ENCODE measurements around the gene GPR35. TPM values are rescaled to one million over a fixed set of nuclear protein-coding genes. Genes with fewer than 3 reads are reported as not detected.

Gene GPR35
- total RNA-seq, 1 experiment from 2014 or later = 0.22 TPM

- no peak for TF ChIP-seq ARID4B (CRISPR knock-in tag; IDR thresholded peaks at IDR 0.05; ENCODE audit: borderline replicate concordance)
Measured at GRCh38 chr2:240604291-240604938, 20.9 kb upstream of the GPR35 start (continued).

- ChIA-PET CTCF (interaction anchor here (0.9 to 2.1 kb wide), 9 partner anchors 18 to 99 kb away, joined by 3 to 12 read pairs (median 6); partner anchors contain the start of genes ANKMY1 and CAPN10), POLR2A (interaction anchor here (1.1 kb wide), 1 partner anchor 19 kb away, joined by 5 read pairs; the partner anchor contains the start of gene CAPN10)
- Mint-ChIP-seq H3K4me1 (no peaks in the 10 kb centered on the region), H3K9me3 (no peaks in the 10 kb centered on the region), H3K4me3 (no peak overlapping the region), H3K36me3 (no peaks in the 10 kb centered on the region), H3K27me3 (ENCODE audit: low read depth) (no peaks in the 10 kb centered on the region; the same call in 1 of the 2 replicates), H3K27ac (no peak overlapping the region)
- ATAC-seq (no peak), DNase-seq (ENCODE audit: low spot score) (no peak)
- TF ChIP-seq SP1 (CRISPR knock-in tag; conservative IDR thresholded peaks at IDR 0.05) (no peak), MYBL2 (CRISPR knock-in tag; IDR thresholded peaks at IDR 0.05) (no peak), FOXJ3 (CRISPR knock-in tag; IDR thresholded peaks at IDR 0.05; ENCODE audit: borderline replicate concordance) (no peak), NFATC4 (CRISPR knock-in tag; IDR thresholded peaks at IDR 0.05) (no peak), TEAD4 (CRISPR knock-in tag; IDR thresholded peaks at IDR 0.05) (no peak), HMGXB4 (CRISPR knock-in tag; IDR thresholded peaks at IDR 0.05) (no peak), HMGA2 (CRISPR knock-in tag; IDR thresholded peaks at IDR 0.05) (no peak), ERG (CRISPR knock-in tag; IDR thresholded peaks at IDR 0.05) (no peak), SMAD3 (CRISPR knock-in tag; IDR thresholded peaks at IDR 0.05; ENCODE audit: borderline replicate concordance) (no peak), KAT7 (CRISPR knock-in tag; IDR thresholded peaks at IDR 0.05; ENCODE audit: borderline replicate concordance) (no peak), ETV6 (CRISPR knock-in tag; IDR thresholded peaks at IDR 0.05) (no peak), ZBTB21 (CRISPR knock-in tag; IDR thresholded peaks at IDR 0.05; ENCODE audit: borderline replicate concordance) (no peak), PRDM15 (CRISPR knock-in tag; IDR thresholded peaks at IDR 0.05) (no peak), ARID4B (CRISPR knock-in tag; IDR thresholded peaks at IDR 0.05; ENCODE audit: borderline replicate concordance) (no peak), ZNF232 (CRISPR knock-in tag; IDR thresholded peaks at IDR 0.05) (no peak), ZNF423 (CRISPR knock-in tag; IDR thresholded peaks at IDR 0.05) (no peak), ESRRA (CRISPR knock-in tag; IDR thresholded peaks at IDR 0.05; ENCODE audit: borderline replicate concordance) (no peak)
- TF ChIP-seq, protein P1, sequence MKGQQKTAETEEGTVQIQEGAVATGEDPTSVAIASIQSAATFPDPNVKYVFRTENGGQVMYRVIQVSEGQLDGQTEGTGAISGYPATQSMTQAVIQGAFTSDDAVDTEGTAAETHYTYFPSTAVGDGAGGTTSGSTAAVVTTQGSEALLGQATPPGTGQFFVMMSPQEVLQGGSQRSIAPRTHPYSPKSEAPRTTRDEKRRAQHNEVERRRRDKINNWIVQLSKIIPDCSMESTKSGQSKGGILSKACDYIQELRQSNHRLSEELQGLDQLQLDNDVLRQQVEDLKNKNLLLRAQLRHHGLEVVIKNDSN (CRISPR knock-in tag; IDR thresholded peaks at IDR 0.05) = no peak
Measured at GRCh38 chr2:240604939-240605716, 20.2 kb upstream of the GPR35 start.
